HepG2 (cell line): ENCODE results near the gene PFAS. TPM values are rescaled to one million over a fixed set of nuclear protein-coding genes. Genes with fewer than 3 reads are reported as not detected.

Experiments used
- NCOA5 ChIP-seq: sonication (generic); formaldehyde crosslinking; IDR thresholded peaks from 2 replicates; pipeline ENCODE4 v1.4.0; 2020; ENCODE audit warnings: missing genetic modification reagents
- NR1H2 ChIP-seq: sonication (generic); formaldehyde crosslinking; IDR thresholded peaks from 2 replicates; pipeline ENCODE4 v1.8.1; 2022; ENCODE audit warnings: low read depth, missing genetic modification reagents, borderline replicate concordance
- SKI ChIP-seq: fragments of 450-650 bp; IDR thresholded peaks from one replicate; pipeline ENCODE4 v1.6.1; 2018; ENCODE audit warnings: mild to moderate bottlenecking; ENCODE audit not compliant: partially characterized antibody
- SMARCE1 ChIP-seq: fragments of 450-650 bp; IDR thresholded peaks from 2 replicates; pipeline ENCODE4 v1.6.1; 2017; ENCODE audit warnings: borderline replicate concordance
- TCF7L2 ChIP-seq: IDR thresholded peaks from 2 replicates; pipeline ENCODE4 v1.6.1; 2011; ENCODE audit warnings: mild to moderate bottlenecking, low read depth, low read length, moderate library complexity
- ZMYM3 ChIP-seq: sonication (generic); formaldehyde crosslinking; IDR thresholded peaks from 2 replicates; pipeline ENCODE4 v1.5.1; 2020; ENCODE audit warnings: mild to moderate bottlenecking, missing genetic modification reagents
- ZNF335 ChIP-seq: sonication (generic); formaldehyde crosslinking; IDR thresholded peaks from 2 replicates; pipeline ENCODE4 v1.4.0; 2020; ENCODE audit warnings: missing genetic modification reagents
- ZNF337 ChIP-seq: sonication (generic); formaldehyde crosslinking; IDR thresholded peaks from 2 replicates; pipeline ENCODE4 v1.5.1; 2020; ENCODE audit warnings: missing genetic modification reagents, low read depth, mild to moderate bottlenecking, borderline replicate concordance
- ZNF562 ChIP-seq: sonication (generic); formaldehyde crosslinking; IDR thresholded peaks from 2 replicates; pipeline ENCODE4 v1.8.0; 2022; ENCODE audit warnings: missing genetic modification reagents, borderline replicate concordance
- ZNF710 ChIP-seq: sonication (generic); formaldehyde crosslinking; IDR thresholded peaks from 2 replicates; pipeline ENCODE4 v1.5.0; 2020; ENCODE audit warnings: mild to moderate bottlenecking, missing genetic modification reagents, borderline replicate concordance
- polyA plus RNA-seq, 8 experiments: library from polyadenylated mRNA; depleted of rRNA in 3 of 8; stranded (reverse) in 7 of 8; unstranded in 1 of 8; fragments of >200 nt; fragmentation: Illumina TruSeq in 4 of 8; extraction: Trizol in 4 of 8; gene quantifications; 2 replicates each; pipeline versions ENCODE4 v1.2.1 to v1.2.3, GENCODE V29; 2011 to 2016; ENCODE audit warnings: low read depth in 4 of 8, missing spikeins in 1 of 8, mixed read lengths in 1 of 8; ENCODE audit not compliant: insufficient read depth in 1 of 8
- total RNA-seq, 5 experiments: library from RNA; depleted of rRNA; stranded (reverse); fragments of >200 nt; fragmentation: Illumina TruSeq; extraction: Trizol; gene quantifications; 2 replicates each; pipeline ENCODE4 v1.2.3, GENCODE V29; 2016; ENCODE audit warnings: low read depth in 1 of 5
- TF ChIP-seq, protein P1 (sequence below): sonication (generic); formaldehyde crosslinking; IDR thresholded peaks from one replicate; pipeline ENCODE4 v1.5.1; 2020; ENCODE audit warnings: mild to moderate bottlenecking, missing genetic modification reagents; ENCODE audit errors: not compliant biosample characterization
- TF ChIP-seq, protein P2 (sequence below): sonication (generic); formaldehyde crosslinking; IDR thresholded peaks from 2 replicates; pipeline ENCODE4 v1.5.1; 2020; ENCODE audit warnings: mild to moderate bottlenecking, missing genetic modification reagents
- TF ChIP-seq, protein P3 (sequence below): sonication (generic); formaldehyde crosslinking; conservative IDR thresholded peaks from 2 replicates; pipeline ENCODE4 v1.5.0; 2020; ENCODE audit warnings: missing genetic modification reagents

Gene PFAS
- total and polyA plus RNA-seq, 2 of the 13 experiments (the other 11 are each of a cell fraction or from before 2014, with no cell fraction given), result 49.4 to 58.2 TPM

DNA sequence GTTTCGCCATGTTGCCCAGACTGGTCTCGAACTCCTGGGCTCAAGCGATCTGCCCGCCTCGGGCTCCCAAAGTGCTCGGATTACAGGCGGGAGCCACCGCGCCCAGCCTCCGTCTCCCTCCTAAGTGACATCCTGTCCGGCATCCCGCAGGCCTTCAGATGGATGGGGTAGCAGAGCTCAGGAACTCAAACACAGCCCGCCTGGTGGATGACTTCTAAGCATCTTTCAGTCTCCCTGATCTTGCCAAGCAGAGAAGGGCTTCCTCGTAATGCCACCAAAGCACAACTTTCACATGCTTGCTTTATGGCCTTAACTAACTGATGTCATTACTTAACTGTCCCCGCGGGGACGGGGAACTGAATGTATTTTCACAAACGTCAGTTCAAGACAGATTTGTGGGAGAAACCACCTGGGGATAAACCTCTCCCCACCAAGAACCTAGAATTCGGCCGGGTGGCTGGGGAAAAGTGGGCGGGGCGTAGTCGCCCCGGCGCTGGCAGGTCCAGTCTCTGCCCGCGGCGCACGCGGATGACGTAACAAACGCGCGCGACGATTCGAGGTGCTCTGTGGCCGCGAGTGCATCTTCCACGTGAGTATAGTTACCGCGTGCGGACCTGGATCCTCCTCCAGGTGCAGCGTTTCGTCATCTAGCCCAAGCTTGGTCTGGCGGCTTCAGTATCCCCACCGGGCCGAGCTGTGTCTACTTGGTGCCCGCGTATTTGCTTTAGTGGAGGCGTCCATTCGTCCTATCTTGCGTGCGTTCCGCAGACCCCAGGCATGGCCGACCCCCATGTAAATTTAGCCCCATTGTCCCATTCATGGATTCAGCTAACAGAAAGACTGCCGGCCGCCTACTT lies at the start of gene PFAS (continued):
- TF ChIP-seq, protein P1, sequence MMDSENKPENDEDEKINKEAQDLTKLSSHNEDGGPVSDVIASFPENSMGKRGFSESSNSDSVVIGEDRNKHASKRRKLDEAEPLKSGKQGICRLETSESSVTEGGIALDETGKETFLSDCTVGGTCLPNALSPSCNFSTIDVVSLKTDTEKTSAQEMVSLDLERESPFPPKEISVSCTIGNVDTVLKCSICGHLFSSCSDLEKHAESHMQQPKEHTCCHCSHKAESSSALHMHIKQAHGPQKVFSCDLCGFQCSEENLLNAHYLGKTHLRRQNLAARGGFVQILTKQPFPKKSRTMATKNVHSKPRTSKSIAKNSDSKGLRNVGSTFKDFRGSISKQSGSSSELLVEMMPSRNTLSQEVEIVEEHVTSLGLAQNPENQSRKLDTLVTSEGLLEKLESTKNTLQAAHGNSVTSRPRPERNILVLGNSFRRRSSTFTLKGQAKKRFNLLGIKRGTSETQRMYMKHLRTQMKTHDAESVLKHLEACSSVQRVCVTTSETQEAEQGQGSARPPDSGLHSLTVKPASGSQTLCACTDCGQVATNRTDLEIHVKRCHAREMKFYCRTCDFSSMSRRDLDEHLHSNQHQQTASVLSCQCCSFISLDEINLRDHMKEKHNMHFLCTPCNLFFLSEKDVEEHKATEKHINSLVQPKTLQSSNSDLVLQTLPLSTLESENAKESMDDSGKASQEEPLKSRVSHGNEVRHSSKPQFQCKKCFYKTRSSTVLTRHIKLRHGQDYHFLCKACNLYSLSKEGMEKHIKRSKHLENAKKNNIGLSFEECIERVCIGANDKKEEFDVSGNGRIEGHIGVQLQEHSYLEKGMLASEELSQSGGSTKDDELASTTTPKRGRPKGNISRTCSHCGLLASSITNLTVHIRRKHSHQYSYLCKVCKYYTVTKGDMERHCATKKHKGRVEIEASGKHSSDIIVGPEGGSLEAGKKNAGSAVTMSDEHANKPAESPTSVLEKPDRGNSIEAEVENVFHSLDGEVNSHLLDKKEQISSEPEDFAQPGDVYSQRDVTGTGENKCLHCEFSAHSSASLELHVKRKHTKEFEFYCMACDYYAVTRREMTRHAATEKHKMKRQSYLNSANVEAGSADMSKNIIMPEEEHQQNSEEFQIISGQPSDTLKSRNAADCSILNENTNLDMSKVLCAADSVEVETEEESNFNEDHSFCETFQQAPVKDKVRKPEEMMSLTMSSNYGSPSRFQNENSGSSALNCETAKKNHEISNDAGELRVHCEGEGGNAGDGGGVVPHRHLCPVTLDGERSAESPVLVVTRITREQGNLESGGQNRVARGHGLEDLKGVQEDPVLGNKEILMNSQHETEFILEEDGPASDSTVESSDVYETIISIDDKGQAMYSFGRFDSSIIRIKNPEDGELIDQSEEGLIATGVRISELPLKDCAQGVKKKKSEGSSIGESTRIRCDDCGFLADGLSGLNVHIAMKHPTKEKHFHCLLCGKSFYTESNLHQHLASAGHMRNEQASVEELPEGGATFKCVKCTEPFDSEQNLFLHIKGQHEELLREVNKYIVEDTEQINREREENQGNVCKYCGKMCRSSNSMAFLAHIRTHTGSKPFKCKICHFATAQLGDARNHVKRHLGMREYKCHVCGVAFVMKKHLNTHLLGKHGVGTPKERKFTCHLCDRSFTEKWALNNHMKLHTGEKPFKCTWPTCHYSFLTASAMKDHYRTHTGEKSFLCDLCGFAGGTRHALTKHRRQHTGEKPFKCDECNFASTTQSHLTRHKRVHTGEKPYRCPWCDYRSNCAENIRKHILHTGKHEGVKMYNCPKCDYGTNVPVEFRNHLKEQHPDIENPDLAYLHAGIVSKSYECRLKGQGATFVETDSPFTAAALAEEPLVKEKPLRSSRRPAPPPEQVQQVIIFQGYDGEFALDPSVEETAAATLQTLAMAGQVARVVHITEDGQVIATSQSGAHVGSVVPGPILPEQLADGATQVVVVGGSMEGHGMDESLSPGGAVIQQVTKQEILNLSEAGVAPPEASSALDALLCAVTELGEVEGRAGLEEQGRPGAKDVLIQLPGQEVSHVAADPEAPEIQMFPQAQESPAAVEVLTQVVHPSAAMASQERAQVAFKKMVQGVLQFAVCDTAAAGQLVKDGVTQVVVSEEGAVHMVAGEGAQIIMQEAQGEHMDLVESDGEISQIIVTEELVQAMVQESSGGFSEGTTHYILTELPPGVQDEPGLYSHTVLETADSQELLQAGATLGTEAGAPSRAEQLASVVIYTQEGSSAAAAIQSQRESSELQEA (CRISPR knock-in tag), result peak; percentile 5
- peak; percentile 97 for TF ChIP-seq ZNF335 (CRISPR knock-in tag)
- no peak for TF ChIP-seq TCF7L2
- TF ChIP-seq ZNF562 (CRISPR knock-in tag), result no peak
- peak; percentile 38; the same call in 1 of the 2 replicates for TF ChIP-seq ZNF337 (CRISPR knock-in tag)
- peak; percentile 56; the same call in 1 of the 2 replicates for TF ChIP-seq ZNF710 (CRISPR knock-in tag)
- no peak for TF ChIP-seq NCOA5 (CRISPR knock-in tag)
- TF ChIP-seq, protein P2, sequence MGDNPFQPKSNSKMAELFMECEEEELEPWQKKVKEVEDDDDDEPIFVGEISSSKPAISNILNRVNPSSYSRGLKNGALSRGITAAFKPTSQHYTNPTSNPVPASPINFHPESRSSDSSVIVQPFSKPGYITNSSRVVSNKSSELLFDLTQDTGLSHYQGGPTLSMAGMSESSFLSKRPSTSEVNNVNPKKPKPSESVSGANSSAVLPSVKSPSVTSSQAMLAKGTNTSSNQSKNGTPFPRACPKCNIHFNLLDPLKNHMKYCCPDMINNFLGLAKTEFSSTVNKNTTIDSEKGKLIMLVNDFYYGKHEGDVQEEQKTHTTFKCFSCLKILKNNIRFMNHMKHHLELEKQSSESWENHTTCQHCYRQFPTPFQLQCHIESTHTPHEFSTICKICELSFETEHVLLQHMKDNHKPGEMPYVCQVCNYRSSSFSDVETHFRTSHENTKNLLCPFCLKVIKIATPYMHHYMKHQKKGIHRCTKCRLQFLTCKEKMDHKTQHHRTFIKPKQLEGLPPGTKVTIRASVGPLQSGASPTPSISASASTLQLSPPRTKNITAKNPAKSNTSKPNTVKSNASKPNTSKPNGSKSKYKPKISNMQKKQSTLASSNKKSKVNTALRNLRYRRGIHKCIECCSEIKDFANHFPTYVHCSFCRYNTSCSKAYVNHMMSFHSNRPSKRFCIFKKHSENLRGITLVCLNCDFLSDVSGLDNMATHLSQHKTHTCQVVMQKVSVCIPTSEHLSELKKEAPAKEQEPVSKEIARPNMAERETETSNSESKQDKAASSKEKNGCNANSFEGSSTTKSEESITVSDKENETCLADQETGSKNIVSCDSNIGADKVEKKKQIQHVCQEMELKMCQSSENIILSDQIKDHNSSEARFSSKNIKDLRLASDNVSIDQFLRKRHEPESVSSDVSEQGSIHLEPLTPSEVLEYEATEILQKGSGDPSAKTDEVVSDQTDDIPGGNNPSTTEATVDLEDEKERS (CRISPR knock-in tag), result no peak
- TF ChIP-seq, protein P3, sequence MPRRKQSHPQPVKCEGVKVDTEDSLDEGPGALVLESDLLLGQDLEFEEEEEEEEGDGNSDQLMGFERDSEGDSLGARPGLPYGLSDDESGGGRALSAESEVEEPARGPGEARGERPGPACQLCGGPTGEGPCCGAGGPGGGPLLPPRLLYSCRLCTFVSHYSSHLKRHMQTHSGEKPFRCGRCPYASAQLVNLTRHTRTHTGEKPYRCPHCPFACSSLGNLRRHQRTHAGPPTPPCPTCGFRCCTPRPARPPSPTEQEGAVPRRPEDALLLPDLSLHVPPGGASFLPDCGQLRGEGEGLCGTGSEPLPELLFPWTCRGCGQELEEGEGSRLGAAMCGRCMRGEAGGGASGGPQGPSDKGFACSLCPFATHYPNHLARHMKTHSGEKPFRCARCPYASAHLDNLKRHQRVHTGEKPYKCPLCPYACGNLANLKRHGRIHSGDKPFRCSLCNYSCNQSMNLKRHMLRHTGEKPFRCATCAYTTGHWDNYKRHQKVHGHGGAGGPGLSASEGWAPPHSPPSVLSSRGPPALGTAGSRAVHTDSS (CRISPR knock-in tag), result no peak
- peak; percentile 2; the same call in 1 of the 2 replicates for TF ChIP-seq ZMYM3 (CRISPR knock-in tag)
- TF ChIP-seq SMARCE1, result no peak
- no peak for TF ChIP-seq NR1H2 (CRISPR knock-in tag)
- no peak for TF ChIP-seq SKI
